ENCODE results near the gene TMEM253. TPM values are rescaled to one million over a fixed set of nuclear protein-coding genes. Genes with fewer than 3 reads are reported as not detected.

Gene TMEM253
- total RNA-seq, 1 experiment from 2014 or later = not detected

- H2AFZ ChIP-seq (ENCODE audit: low read length) = no peak overlapping the region
Measured at GRCh38 chr14:21058903-21059302, 42.0 kb upstream of the TMEM253 start.

GRCh38 chr14:21059842-21060613 lies 40.8 kb upstream of the TMEM253 start:
- no peak overlapping the region for H3K27ac ChIP-seq (ENCODE audit: low read length)
- H3K4me3 ChIP-seq (ENCODE audit: low read length) = no peak overlapping the region
- H3K79me2 ChIP-seq (ENCODE audit: low read length) = no peaks in the 10 kb centered on the region
- H3K27me3 ChIP-seq (ENCODE audit: low read length) = no peaks in the 10 kb centered on the region
- no peaks in the 10 kb centered on the region for H3K4me1 ChIP-seq (ENCODE audit: low read length)
- no peak overlapping the region for H3K9ac ChIP-seq (ENCODE audit: low read length)
- no peaks in the 10 kb centered on the region for H3K36me3 ChIP-seq (ENCODE audit: insufficient read depth, low read length)
- no peaks in the 10 kb centered on the region for H3K9me2 ChIP-seq (replicated peaks; ENCODE audit: insufficient read depth, low read length)
- no peak overlapping the region for H2AFZ ChIP-seq (ENCODE audit: low read length)
- no peaks in the 10 kb centered on the region for H3K9me3 ChIP-seq (ENCODE audit: low read length)
- DNase-seq = no peak
- no peak overlapping the region for H3K4me2 ChIP-seq (ENCODE audit: low read depth, low read length, poor library complexity, severe bottlenecking)
- no peaks in the 10 kb centered on the region for H4K20me1 ChIP-seq (ENCODE audit: insufficient read depth, low read depth, low read length)

More at GRCh38 chr14:21058903-21059302, 42.0 kb upstream of the TMEM253 start:
- H3K27me3 ChIP-seq (ENCODE audit: low read length) = no peaks in the 10 kb centered on the region
- no peak overlapping the region for H3K4me2 ChIP-seq (ENCODE audit: low read depth, low read length, poor library complexity, severe bottlenecking)
- H3K36me3 ChIP-seq (ENCODE audit: insufficient read depth, low read length) = no peaks in the 10 kb centered on the region
- no peak overlapping the region for H3K4me3 ChIP-seq (ENCODE audit: low read length)
- H3K79me2 ChIP-seq (ENCODE audit: low read length) = no peaks in the 10 kb centered on the region
- no peaks in the 10 kb centered on the region for H4K20me1 ChIP-seq (ENCODE audit: insufficient read depth, low read depth, low read length)
- no peaks in the 10 kb centered on the region for H3K9me3 ChIP-seq (ENCODE audit: low read length)
- no peaks in the 10 kb centered on the region for H3K4me1 ChIP-seq (ENCODE audit: low read length)
- no peak overlapping the region for H3K9ac ChIP-seq (ENCODE audit: low read length)
- H3K9me2 ChIP-seq (replicated peaks; ENCODE audit: insufficient read depth, low read length) = no peaks in the 10 kb centered on the region
- H3K27ac ChIP-seq (ENCODE audit: low read length) = no peak overlapping the region
- DNase-seq = no peak

- Histone ChIP-seq H3K9ac (ENCODE audit: low read length) (no peak overlapping the region), H3K4me2 (ENCODE audit: low read depth, low read length, poor library complexity, severe bottlenecking) (no peak overlapping the region), H4K20me1 (ENCODE audit: insufficient read depth, low read depth, low read length) (no peaks in the 10 kb centered on the region), H3K9me3 (ENCODE audit: low read length) (no peaks in the 10 kb centered on the region), H3K9me2 (replicated peaks; ENCODE audit: insufficient read depth, low read length) (no peaks in the 10 kb centered on the region), H3K4me1 (ENCODE audit: low read length) (no peaks in the 10 kb centered on the region), H3K27me3 (ENCODE audit: low read length) (no peaks in the 10 kb centered on the region), H3K36me3 (ENCODE audit: insufficient read depth, low read length) (no peaks in the 10 kb centered on the region), H3K4me3 (ENCODE audit: low read length) (no peak overlapping the region), H2AFZ (ENCODE audit: low read length) (no peak overlapping the region), H3K27ac (ENCODE audit: low read length) (no peak overlapping the region), H3K79me2 (ENCODE audit: low read length) (no peaks in the 10 kb centered on the region)
- DNase-seq = no peak
Measured at GRCh38 chr14:21060614-21061346, 40.1 kb upstream of the TMEM253 start.

- no peaks in the 10 kb centered on the region for H3K79me2 ChIP-seq (ENCODE audit: low read length)
- no peaks in the 10 kb centered on the region for H4K20me1 ChIP-seq (ENCODE audit: insufficient read depth, low read depth, low read length)
- H2AFZ ChIP-seq (ENCODE audit: low read length) = no peak overlapping the region
- DNase-seq = no peak
- H3K36me3 ChIP-seq (ENCODE audit: insufficient read depth, low read length) = no peaks in the 10 kb centered on the region
- no peaks in the 10 kb centered on the region for H3K27me3 ChIP-seq (ENCODE audit: low read length)
- H3K9ac ChIP-seq (ENCODE audit: low read length) = no peak overlapping the region
- no peak overlapping the region for H3K27ac ChIP-seq (ENCODE audit: low read length)
- no peaks in the 10 kb centered on the region for H3K4me1 ChIP-seq (ENCODE audit: low read length)
- no peak overlapping the region for H3K4me2 ChIP-seq (ENCODE audit: low read depth, low read length, poor library complexity, severe bottlenecking)
- H3K9me3 ChIP-seq (ENCODE audit: low read length) = no peaks in the 10 kb centered on the region
- no peaks in the 10 kb centered on the region for H3K9me2 ChIP-seq (replicated peaks; ENCODE audit: insufficient read depth, low read length)
- H3K4me3 ChIP-seq (ENCODE audit: low read length) = no peak overlapping the region
Measured at GRCh38 chr14:21061347-21061668, 39.6 kb upstream of the TMEM253 start.

GRCh38 chr14:21063479-21063878 lies 37.4 kb upstream of the TMEM253 start:
- Histone ChIP-seq H3K36me3 (ENCODE audit: insufficient read depth, low read length) (no peaks in the 10 kb centered on the region), H3K79me2 (ENCODE audit: low read length) (no peaks in the 10 kb centered on the region), H3K27me3 (ENCODE audit: low read length) (no peaks in the 10 kb centered on the region), H4K20me1 (ENCODE audit: insufficient read depth, low read depth, low read length) (no peaks in the 10 kb centered on the region), H2AFZ (ENCODE audit: low read length) (no peak overlapping the region), H3K9me2 (replicated peaks; ENCODE audit: insufficient read depth, low read length) (no peaks in the 10 kb centered on the region), H3K4me1 (ENCODE audit: low read length) (no peaks in the 10 kb centered on the region), H3K9ac (ENCODE audit: low read length) (no peak overlapping the region), H3K4me3 (ENCODE audit: low read length) (no peak overlapping the region), H3K4me2 (ENCODE audit: low read depth, low read length, poor library complexity, severe bottlenecking) (no peak overlapping the region), H3K27ac (ENCODE audit: low read length) (no peak overlapping the region), H3K9me3 (ENCODE audit: low read length) (no peaks in the 10 kb centered on the region)
- no peak for DNase-seq

- Histone ChIP-seq H3K9me2 (replicated peaks; ENCODE audit: insufficient read depth, low read length) (no peaks in the 10 kb centered on the region), H4K20me1 (ENCODE audit: insufficient read depth, low read depth, low read length) (no peaks in the 10 kb centered on the region), H3K9ac (ENCODE audit: low read length) (no peak overlapping the region), H3K9me3 (ENCODE audit: low read length) (no peaks in the 10 kb centered on the region), H3K36me3 (ENCODE audit: insufficient read depth, low read length) (no peaks in the 10 kb centered on the region), H3K27ac (ENCODE audit: low read length) (no peak overlapping the region), H2AFZ (ENCODE audit: low read length) (no peak overlapping the region), H3K4me3 (ENCODE audit: low read length) (no peak overlapping the region), H3K4me1 (ENCODE audit: low read length) (peaks cover 21% of the 10 kb centered on the region), H3K27me3 (ENCODE audit: low read length) (peaks cover 3% of the 10 kb centered on the region; the same call in 1 of the 2 replicates), H3K79me2 (ENCODE audit: low read length) (no peaks in the 10 kb centered on the region), H3K4me2 (ENCODE audit: low read depth, low read length, poor library complexity, severe bottlenecking) (no peak overlapping the region)
- peak; percentile 62 for DNase-seq
Measured at GRCh38 chr14:21066882-21067502, 33.9 kb upstream of the TMEM253 start.

- Histone ChIP-seq H4K20me1 (ENCODE audit: insufficient read depth, low read depth, low read length) (no peaks in the 10 kb centered on the region), H3K27me3 (ENCODE audit: low read length) (peaks cover 3% of the 10 kb centered on the region; the same call in 1 of the 2 replicates), H3K27ac (ENCODE audit: low read length) (no peak overlapping the region), H3K9ac (ENCODE audit: low read length) (no peak overlapping the region), H3K9me2 (replicated peaks; ENCODE audit: insufficient read depth, low read length) (no peaks in the 10 kb centered on the region), H3K4me1 (ENCODE audit: low read length) (peaks cover 26% of the 10 kb centered on the region), H3K4me2 (ENCODE audit: low read depth, low read length, poor library complexity, severe bottlenecking) (no peak overlapping the region), H3K79me2 (ENCODE audit: low read length) (no peaks in the 10 kb centered on the region), H3K36me3 (ENCODE audit: insufficient read depth, low read length) (no peaks in the 10 kb centered on the region), H2AFZ (ENCODE audit: low read length) (no peak overlapping the region), H3K9me3 (ENCODE audit: low read length) (no peaks in the 10 kb centered on the region), H3K4me3 (ENCODE audit: low read length) (no peak overlapping the region)
- DNase-seq = peak; percentile 86
Measured at GRCh38 chr14:21068521-21069387, 32.1 kb upstream of the TMEM253 start.
